Fibroblast of gingiva (primary cell): ENCODE results near the gene KNDC1.
"Not testable (repeated sequence)": the region's sequence is repeated elsewhere in the genome, so short reads cannot be mapped to it uniquely, and the experiment has no call there.

Source experiments
- DNase-seq: peaks from one replicate; pipeline ENCODE4 v3.0.0-alpha.2; 2011; ENCODE audit warnings: low read depth

The KNDC1 gene, protein sequence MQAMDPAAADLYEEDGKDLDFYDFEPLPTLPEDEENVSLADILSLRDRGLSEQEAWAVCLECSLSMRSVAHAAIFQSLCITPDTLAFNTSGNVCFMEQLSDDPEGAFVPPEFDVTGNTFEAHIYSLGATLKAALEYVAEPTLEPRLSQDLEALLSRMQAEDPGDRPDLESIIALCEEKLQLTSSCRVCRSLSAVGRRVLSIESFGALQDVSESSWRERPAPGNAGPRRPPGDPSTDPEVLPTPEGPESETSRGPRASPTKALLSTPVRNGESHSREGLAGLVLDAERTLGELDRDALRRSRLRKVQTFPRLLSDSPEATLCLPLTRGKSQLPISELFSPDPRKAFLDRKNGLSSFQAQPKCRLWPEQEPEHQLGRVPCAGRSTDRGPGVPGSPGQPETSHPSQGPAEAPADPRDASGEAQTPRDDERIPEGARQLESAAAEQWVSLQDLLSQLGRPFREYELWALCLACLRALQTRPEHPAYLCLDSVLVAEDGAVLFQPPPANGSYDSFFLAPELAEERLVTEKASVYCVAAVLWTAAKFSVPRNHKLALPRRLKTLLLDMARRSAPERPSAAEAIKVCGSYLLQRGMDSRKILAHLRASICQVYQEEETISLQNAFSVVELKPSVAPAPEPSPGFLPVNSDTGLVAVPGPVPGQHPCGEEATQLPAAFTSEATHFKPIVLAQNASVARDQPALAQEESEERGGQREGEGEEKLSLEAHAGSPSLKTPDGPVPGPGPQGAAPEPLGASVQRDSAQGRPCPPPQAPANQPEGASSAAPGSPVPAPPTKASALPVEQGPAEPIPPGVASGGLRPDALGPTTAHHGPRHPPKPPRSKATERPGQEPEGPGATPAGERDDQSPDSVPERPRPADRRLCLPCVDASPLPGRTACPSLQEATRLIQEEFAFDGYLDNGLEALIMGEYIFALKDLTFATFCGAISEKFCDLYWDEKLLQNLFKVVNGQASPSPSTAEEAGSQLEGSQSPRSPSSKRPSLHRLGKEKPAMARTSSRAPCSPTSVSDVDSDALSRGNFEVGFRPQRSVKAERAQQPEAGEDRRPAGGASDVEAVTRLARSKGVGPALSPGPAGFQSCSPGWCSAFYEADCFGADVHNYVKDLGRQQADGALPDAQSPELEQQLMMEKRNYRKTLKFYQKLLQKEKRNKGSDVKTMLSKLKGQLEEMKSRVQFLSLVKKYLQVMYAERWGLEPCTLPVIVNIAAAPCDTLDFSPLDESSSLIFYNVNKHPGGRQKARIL (N-terminal part only)

DNA sequence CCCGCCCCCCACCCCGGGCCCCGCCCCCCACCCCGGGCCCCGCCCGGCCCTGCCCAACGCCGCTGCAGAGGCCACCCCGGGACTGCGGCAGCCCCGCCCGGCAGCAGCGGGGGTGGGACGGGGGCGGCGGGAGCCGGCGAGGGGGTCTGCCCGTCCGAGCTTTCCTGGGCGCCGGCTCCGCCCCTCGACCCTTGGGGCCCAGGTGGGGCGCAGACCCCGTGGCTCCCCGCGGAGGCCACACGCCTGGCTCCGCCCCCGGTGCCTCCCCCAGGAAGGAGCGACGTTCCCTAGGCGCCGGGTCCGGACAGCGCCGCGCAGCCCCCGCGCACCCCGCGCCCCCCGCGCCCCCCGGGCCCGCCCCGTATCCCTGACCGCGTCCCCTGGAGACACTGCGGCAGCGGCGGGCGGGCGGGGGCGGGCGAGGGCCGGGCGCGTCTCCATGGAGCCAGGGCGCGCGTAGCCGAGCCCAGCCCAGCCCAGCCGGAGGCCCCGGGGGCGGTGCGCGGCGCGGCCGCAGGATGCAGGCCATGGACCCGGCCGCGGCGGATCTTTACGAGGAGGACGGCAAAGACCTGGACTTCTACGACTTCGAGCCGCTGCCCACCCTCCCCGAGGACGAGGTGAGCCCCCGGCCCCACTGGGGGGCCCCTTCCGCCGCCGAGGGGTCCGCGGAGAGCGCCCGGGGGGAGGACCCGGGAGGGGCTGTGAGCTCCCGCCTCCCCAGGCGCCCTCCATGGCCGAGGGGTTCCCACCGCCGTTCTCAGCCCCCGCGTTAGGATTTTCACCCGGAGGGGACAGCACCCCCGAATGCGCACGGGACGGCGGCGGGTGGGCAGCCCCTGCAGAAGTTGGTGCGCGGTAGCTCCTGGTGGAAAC is at the start of gene KNDC1:
Gene KNDC1, plus strand, starts transcription at position 270 of the 876 bp plus-strand sequence. Its CDS starts 249 bp downstream, at position 519.
- no peak for DNase-seq

DNA sequence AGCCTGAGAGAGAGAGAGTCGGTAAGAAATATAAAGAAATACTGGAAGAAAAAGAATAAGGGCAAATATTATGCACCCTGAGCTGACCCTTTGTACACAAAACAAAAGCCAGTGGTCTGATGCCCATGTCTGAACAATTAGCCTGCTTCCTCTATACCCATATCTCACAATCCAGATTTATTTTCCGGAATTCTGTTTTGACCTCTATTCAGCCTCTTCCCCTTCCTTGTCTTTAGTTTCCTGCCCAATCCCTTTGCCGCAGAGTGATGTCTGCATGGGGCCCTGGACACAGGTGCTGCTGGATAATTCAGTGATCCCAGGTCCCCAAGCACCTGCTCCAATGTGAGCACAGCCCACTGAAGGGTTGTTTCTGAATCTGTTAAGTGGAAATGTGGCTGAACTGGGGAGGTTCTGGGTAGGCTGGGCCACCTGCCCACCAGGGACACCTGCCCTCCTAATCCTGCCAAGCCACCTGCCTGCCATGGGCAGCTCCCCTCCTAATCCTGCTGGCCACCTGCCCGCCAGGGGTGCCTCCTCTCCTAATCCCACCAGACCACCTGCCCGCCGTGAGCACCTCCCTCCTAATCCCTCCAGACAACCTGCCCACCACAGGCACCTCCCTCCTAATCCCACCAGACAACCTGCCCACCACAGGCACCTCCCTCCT is 49.3 kb upstream of the KNDC1 start:
- DNase-seq = no peak

DNA sequence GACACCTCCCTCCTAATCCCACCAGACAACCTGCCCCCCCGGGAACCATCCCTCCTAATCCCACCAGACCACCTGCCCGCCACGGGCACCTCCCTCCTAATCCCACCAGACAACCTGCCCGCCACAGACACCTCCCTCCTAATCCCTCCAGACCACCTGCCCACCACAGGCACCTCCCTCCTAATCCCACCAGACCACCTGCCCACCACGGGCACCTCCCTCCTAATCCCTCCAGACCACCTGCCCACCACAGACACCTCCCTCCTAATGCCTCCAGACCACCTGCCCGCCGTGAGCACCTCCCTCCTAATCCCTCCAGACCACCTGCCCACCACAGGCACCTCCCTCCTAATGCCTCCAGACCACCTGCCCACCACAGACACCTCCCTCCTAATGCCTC is 48.4 kb upstream of the KNDC1 start:
- not testable (repeated sequence) for DNase-seq

DNA sequence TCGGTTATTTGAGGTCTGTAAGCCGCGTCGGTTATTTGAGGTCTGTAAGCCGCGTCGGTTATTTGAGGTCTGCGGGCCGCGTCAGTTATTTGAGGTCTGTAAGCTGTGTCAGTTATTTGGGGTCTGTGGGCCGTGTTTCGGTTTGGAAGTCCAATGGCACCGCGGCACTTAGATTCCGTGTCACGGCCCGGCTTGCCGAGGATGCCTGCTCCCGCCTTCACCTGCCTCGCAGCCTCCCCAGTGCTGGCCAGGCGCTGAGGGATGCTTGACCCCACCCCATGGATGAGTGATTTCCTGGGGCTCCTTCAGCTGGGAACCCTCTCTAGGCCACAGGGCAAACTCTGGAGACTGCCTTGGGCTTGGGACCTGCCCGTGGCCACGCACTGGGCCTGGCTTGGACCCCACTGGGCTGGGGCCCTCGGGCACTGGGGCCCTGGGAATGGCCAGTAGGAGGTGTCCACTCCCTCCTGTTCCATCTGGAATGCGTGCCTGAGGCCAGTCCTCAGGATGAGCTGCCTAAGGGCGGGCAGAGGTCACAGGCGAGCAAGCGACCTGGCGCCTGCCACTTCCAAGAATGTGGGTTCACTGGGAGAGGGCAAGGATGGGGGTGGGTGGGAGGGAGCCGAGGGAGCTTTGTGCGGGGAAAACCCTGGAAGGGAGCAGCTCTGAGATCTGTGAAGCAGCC is 46.7 kb upstream of the KNDC1 start:
- no peak for DNase-seq

DNA sequence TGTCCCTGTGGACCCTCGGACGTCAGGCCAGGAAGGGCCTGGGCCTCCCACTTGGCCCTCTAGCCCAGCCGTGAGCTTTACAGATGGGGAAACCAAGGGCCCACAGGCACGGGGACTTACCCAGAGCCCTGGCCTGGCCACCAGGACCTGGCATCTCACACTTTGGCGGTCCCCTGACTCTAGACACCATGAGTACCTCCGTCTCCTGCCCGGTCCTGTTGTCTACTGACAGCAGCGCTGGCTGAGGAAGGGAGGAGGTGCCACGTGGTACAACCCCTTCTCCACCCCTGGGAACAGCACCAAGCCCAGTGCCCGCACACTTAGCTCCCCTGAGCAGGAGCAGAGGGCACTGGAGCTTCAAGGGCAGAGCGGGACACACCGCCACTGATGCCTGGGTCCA is 46.2 kb upstream of the KNDC1 start:
- DNase-seq = no peak

DNA sequence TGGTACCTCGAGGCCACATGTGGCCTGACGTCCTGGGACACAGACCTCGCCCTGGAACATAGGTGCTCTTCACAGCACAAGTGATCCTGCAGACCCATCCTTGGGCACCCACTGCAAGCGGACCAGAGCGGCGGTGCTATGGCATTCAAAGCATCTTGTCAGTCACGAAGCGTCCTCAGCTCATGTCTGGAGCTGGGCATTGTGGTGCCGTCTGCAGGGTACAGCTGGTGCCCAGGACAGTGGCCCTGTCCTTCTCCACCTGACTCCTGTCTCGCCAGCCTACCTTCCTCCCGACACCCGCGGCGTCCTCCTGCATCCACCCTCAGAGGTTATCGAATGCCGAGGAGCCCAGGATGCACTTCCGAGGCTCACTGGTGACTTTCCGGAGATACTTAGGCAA is 45.8 kb upstream of the KNDC1 start:
- no peak for DNase-seq

DNA sequence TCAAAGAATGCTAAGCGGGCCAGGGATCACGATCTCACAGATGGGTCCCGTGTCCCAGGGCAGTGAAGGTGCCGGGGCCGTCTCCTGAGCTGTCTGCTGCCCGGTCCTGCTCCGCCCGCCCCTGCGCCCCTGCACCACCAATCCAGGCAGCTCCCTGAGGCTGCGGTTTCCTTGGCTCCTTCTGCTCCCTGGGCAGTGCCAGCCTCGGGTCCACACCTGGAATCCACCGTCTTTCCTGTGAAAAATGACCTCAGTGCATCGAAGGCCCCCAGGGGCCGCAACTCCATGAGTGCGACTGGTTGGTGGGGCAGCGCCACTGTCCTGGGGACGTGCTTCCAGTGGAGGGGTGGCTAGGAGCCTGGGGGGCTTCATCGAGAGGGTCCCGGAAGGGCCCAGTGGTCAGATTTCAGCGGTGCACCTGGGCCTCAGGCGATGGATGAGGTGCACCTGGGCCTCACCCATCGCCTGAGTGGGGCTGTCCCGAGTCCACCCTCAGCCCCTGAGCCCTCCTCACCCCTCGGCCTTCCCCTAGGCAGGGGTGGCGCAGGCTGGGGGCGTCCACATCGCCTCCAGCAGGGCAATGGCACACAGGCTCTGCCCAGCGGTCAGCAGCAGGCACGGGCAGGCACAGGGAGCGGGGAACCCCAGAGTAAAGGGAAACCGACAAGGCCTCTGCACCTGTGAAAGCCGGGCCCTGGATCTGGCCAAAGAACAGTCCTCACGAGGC is 45.1 kb upstream of the KNDC1 start:
- no peak for DNase-seq

DNA sequence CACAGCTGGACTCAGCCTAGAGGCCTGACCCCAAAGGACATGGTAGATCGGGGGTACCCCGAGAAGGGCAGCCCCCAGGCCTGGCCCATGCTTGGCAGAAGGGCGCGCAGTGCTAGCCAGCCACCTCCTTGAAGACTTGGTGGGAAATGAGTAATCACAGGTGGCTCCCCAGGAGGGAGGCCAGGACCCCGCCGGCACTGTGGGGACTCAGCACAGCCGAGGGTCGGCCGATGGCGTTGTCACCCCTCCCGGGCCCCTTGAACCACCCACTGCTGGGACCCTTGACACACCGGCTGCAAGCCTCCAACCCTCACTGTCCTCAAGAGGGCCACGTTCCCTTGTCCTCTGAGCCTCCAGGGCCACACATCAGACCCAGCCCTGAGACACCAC is 44.6 kb upstream of the KNDC1 start:
- DNase-seq = no peak

DNA sequence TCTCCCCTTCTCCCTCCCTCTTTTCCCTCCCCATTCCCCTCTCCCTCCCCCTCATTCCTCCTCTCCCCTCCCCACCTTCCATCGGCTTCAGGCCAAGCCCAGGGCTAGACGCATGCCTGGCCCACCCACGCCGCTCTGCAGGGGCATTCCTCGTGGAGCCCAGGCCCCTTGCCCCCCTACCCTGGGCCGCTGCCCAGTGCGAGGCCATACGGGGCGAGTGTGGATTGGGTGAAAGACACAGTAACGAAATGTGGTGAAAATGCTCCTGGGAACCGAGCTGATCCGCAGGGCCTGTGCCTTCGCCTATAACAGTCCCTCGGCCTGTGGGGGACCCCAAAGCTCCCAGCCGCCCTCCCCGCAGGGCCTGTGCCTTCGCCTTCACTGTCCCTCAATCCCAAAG is 44.0 kb upstream of the KNDC1 start:
- DNase-seq = no peak

DNA sequence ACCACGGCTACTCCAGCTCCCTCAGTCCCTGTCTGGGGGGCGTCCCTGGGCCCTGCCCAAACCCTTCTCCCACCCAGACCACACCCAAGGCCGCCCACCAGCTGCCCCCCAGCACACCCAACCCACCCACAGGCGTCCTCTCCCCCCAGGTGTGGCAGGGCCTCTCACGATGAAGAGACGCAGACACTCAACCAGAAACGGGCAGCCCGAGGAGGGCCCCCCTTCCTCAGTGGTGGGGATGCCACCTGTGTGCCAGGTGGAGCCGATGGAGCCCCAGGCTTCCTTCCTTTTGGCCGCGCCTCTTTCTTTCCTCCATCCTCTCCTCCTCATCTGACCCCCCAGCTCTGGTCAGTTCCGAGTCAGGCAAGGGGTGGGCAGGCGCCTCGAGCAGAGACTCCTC is 43.6 kb upstream of the KNDC1 start:
- no peak for DNase-seq

DNA sequence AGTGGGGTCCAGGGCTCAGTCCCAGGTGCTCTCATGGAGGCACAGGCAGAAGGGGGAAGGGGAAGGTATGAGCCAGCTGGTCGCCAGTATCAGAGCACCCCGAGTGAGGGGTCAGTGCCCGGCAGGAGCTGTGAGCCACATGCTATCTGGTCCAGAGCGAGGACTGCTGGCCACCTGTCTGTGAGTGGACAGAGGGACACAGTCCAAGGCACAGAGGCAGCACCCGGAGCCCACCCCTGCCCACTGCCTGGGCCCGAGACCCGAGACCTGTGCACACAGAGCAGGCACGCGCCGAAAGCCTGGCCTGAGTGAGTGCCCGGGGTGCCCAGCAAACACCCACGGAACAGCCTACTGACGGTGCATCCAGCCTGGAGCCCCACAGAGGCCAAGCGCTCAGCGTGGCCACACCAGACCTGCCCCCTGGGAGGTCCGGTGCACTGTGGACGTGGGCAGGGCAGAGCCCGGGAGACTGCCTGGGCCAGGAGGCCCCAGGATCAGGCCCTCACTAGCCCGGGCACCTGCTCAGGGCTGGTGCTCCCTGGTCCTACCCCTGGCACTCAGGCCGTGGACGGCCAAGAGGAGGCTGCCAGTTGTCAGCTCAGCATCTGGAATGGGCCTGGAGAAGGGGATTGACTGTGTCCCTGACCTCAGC is 42.9 kb upstream of the KNDC1 start:
- DNase-seq = no peak

DNA sequence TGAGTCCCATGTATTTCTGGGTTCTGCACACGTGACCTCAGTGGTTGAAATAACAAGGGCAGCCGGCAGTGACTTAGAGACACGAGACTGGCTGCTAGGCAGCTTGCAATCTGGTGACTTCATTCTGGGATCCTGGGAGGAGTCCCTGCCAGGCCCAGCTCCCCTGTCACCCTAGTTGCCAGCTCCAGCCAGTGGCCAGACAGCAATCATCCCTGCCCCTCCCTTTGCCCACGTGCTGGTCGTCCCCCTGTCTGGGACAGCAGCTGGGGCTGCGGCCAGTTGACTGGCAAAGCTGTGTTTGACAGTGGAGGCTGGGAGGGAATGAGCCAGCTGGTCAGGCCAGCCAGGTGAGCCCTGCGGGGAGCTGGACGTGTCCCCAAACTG is 42.3 kb upstream of the KNDC1 start:
- no peak for DNase-seq

DNA sequence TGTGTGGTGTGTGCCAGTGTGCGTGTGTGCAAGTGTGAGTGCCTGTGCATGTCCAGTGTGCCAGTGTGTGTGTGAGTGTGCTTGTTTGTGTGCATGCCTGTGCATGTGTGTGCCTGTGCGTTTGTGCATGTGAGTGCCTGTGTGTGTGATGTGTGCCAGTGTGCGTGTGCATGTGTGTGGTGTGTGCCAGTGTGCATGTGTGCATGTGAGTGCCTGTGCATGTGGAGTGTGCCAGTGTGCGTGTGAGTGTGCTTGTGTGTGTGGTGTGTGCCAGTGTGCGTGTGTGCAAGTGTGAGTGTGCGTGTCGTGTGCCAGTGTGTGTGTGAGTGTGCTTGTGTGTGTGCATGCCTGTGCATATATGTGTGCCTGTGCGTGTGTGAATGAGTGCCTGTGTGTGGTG is 38.5 kb upstream of the KNDC1 start:
- DNase-seq = no peak

DNA sequence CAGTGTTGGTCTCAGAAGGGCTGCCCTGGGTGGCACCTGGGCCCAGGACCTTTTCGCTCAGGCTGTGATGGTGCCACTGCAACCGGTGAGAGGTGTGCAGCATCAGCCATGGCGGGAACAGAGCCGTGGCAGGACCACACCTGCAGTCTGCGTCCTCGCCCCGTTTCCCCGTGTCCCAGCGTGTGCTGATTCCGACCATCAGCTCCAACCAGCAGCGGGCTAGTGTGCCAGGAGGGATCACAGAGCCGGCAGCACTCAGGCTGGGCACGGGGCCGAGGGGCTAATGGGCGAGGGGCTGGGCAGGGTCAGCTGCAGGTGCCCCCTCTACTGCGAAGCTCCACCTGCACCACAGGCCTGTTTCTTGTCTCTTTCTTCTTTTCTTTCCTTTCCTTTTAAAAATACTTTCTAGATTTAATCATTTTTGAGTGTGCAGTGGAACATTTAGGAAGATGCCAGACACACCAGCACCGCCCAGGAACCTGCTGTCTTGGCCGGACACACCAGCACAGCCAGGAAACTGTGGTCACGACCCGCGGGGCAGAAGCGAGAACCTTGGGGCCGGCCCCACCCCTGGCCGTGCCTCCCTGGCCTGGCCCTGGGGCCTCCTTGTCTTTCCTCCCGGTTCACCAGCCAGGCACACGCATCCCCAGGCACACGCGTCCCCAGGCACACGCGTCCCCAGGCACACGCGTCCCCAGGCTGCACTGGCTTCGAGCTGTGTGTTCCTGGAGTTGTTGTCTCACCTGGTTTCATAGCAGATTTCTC is 37.7 kb upstream of the KNDC1 start:
- no peak for DNase-seq

DNA sequence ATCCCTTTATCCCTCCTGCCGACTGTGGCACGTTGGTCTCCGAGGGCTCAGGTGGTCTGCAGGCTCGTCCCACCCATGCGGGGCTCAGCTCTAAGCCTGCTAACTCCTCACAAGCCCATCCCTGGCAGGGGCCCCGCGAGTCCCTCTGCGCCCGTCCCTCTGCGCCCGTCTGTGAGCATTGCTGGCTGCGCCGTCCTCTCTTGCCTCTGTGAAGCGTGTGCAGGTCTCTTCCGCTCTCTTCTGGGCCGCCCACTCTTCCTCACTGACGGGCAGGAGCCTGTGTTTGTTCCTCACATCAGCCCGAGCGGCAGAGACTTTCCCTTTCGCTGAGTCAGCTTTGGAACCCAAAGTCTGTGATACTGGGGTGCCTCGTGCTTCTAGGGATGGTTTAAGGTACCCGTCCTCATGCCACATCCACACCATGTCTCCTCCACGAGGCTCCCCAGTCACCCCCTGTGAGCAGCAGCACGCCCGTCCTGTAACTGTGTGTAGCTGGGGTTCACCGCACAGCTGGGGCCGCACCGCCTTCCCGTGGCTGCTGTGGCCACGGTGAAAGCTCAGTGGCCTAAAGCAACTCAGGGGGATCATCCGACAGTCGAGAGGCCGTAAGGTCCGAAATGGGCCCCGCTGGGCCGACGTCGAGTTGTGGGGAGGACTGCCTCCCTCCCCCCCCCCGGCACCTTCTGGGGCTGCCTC is 36.8 kb upstream of the KNDC1 start:
- no peak for DNase-seq

DNA sequence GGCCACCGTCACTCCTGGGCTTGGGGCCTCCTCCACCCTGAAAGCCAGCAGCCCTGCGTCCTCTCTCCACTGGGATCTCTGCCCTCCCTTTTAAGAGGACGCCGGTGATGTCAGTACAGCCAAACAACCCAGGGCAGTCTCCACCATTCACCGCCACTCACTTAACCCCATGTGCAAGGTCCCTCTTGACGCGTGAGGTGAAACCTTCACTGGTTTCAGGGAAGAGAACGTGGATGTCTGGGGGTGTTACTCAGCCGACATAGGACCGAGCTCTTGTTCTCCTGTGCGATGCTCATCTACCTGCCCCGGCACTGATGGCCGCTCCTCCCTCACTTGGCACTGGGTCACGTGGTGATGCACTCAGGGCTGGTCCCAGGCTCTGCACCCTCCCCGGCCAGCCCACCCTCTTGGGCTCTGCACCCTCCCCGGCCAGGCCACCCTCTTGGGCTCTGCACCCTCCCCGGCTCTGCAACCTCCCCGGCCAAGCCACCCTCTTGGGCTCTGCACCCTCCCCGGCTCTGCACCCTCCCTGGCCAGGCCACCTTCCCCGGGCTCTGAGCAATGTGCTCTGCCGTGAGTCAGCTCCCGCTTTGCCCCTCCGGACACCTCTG is 36.2 kb upstream of the KNDC1 start:
- no peak for DNase-seq
